Small intestine (tissue), 7 donors: Measurements from ENCODE around the gene DPH1. TPM values are rescaled to one million over a fixed set of nuclear protein-coding genes. Genes with fewer than 3 reads are reported as not detected.

Experiments used
- DNase-seq, 2 donors: peaks; one replicate each; pipeline versions ENCODE4 v3.0.0 to v3.0.0-alpha.2; 2013
- FAIRE-seq: peaks from 2 replicates; lab custom pipeline; 2012; peaks lifted over from hg19 to GRCh38; lab: Jason Lieb, UNC
- H3K27ac ChIP-seq, 3 donors: one replicate each; pipeline ENCODE4 v1.5.1; 2013; ENCODE audit warnings: low read length in 2 of 3, mild to moderate bottlenecking in 2 of 3, control low read depth in 1 of 3, inconsistent platforms in 1 of 3, low read depth in 1 of 3, moderate library complexity in 1 of 3
- H3K27me3 ChIP-seq, 3 donors: one replicate each; pipeline ENCODE4 v1.6.1; 2013; ENCODE audit warnings: low read length in 3 of 3, inconsistent platforms in 1 of 3; ENCODE audit not compliant: control insufficient read depth in 3 of 3, insufficient read depth in 3 of 3
- H3K36me3 ChIP-seq, 3 donors: one replicate each; pipeline ENCODE4 v1.6.1; 2013; ENCODE audit warnings: low read length in 3 of 3, inconsistent platforms in 1 of 3, low read depth in 1 of 3, mild to moderate bottlenecking in 1 of 3, moderate library complexity in 1 of 3; ENCODE audit not compliant: control insufficient read depth in 3 of 3, insufficient read depth in 2 of 3
- H3K4me1 ChIP-seq, 3 donors: one replicate each; pipeline ENCODE4 v1.6.1; 2013; ENCODE audit warnings: low read length in 2 of 3, inconsistent platforms in 1 of 3, low read depth in 1 of 3, mild to moderate bottlenecking in 1 of 3, moderate library complexity in 1 of 3; ENCODE audit not compliant: control insufficient read depth in 3 of 3, insufficient read depth in 2 of 3
- H3K4me3 ChIP-seq, 3 donors: one replicate each; pipeline ENCODE4 v1.5.1; 2013; ENCODE audit warnings: low read length in 3 of 3, control low read depth in 1 of 3, inconsistent platforms in 1 of 3, low read depth in 1 of 3, mild to moderate bottlenecking in 1 of 3, moderate library complexity in 1 of 3
- H3K9me3 ChIP-seq, 2 donors: one replicate each; pipeline ENCODE4 v1.6.1; 2013; ENCODE audit warnings: low read depth in 1 of 2, low read length in 1 of 2; ENCODE audit not compliant: control insufficient read depth in 2 of 2, insufficient read depth in 1 of 2
- WGBS, 3 donors: extraction: QIAGEN DNeasy Blood & Tissue Kit; methylation state at CpG; one replicate each; pipeline ENCODE4 v1.1.7; 2013; 5-methylcytosine and 5-hydroxymethylcytosine counted together
- polyA plus RNA-seq, 4 donors: library from polyadenylated mRNA; stranded (reverse) in 3 of 4; unstranded in 1 of 4; fragments of 200-250 nt in 3 of 4; fragments of 120-200 nt in 1 of 4; gene quantifications; one replicate each; pipeline versions ENCODE4 v1.2.1 to v1.2.3, GENCODE V29; 2013
- donor health status: healthy with polysubstance abuse.
- donor health status: control.
- donor health status: control.
- donor health status: Bipolar disorder and iron deficiency.
- donor health status: healthy.

The DPH1 gene
- polyA plus RNA-seq, 4 donors = 11.6 to 40.2 (median 15.8) TPM

GRCh38 chr17:2084766-2085647 lies 55.1 kb downstream of the DPH1 start:
- FAIRE-seq (no peak), DNase-seq (peak; percentile 84 to 87)
- no peaks in the 10 kb centered on the region for H3K9me3 ChIP-seq
- H3K27ac ChIP-seq = peak overlapping the region; percentile 89 to 97 (median 95)
- H3K4me1 ChIP-seq = peaks cover 27 to 85% (median 33%) of the 10 kb centered on the region in 3 donors
- no peak overlapping the region for H3K4me3 ChIP-seq
- H3K27me3 ChIP-seq = no peaks in the 10 kb centered on the region
- peaks cover 0 to 62% (median 0%) of the 10 kb centered on the region in 3 donors for H3K36me3 ChIP-seq
- 39 to 52% (median 49%) methylated on average over 13 of the region's 13 CpGs for WGBS, 3 donors

GRCh38 chr17:2085648-2085949 lies 55.6 kb downstream of the DPH1 start:
- H3K4me3 ChIP-seq = no peak overlapping the region
- DNase-seq (no peak), FAIRE-seq (no peak)
- H3K4me1 ChIP-seq = peaks cover 27 to 87% (median 33%) of the 10 kb centered on the region in 3 donors
- no peaks in the 10 kb centered on the region for H3K9me3 ChIP-seq
- 47 to 74% (median 72%) methylated on average over 5 of the region's 5 CpGs for WGBS, 3 donors
- peaks cover 0 to 60% (median 0%) of the 10 kb centered on the region in 3 donors for H3K36me3 ChIP-seq
- H3K27ac ChIP-seq = peak overlapping the region; percentile 89 to 97 (median 95)
- H3K27me3 ChIP-seq = no peaks in the 10 kb centered on the region

- 63 to 81% (median 64%) methylated on average over 3 of the region's 3 CpGs for WGBS, 3 donors
- H3K9me3 ChIP-seq = no peaks in the 10 kb centered on the region
- peaks cover 24 to 85% (median 33%) of the 10 kb centered on the region in 3 donors for H3K4me1 ChIP-seq
- peak overlapping the region; percentile 89 to 97 (median 95) for H3K27ac ChIP-seq
- DNase-seq = no peak
- H3K36me3 ChIP-seq = peaks cover 0 to 53% (median 0%) of the 10 kb centered on the region in 3 donors
- FAIRE-seq = no peak
- no peak overlapping the region for H3K4me3 ChIP-seq
- H3K27me3 ChIP-seq = no peaks in the 10 kb centered on the region
Observed at GRCh38 chr17:2086306-2086705, 56.4 kb downstream of the DPH1 start.

- no peak for DNase-seq
- 53 to 86% (median 65%) methylated on average over 10 of the region's 10 CpGs for WGBS, 3 donors
Observed at GRCh38 chr17:2087597-2088211, 57.8 kb downstream of the DPH1 start.

GRCh38 chr17:2089021-2089422 lies 59.1 kb downstream of the DPH1 start:
- Histone ChIP-seq H3K36me3 (peaks cover 0 to 50% (median 0%) of the 10 kb centered on the region in 3 donors), H3K9me3 (no peaks in the 10 kb centered on the region), H3K27me3 (no peaks in the 10 kb centered on the region), H3K27ac (peak overlapping the region; percentile 87 to 95 (median 92)), H3K4me1 (peaks cover 14 to 60% (median 25%) of the 10 kb centered on the region in 3 donors), H3K4me3 (peak overlapping the region in 2 of 3 donors; percentile 30 to 36)
- FAIRE-seq = no peak
- WGBS, 3 donors = 5 to 16% (median 11%) methylated on average over 8 of the region's 8 CpGs
- DNase-seq = peak in 1 of 2 donors; percentile 49

More at GRCh38 chr17:2087597-2088211, 57.8 kb downstream of the DPH1 start:
- no peaks in the 10 kb centered on the region for H3K9me3 ChIP-seq
- H3K27ac ChIP-seq = peak overlapping the region; percentile 34 to 95 (median 87)
- H3K4me1 ChIP-seq = peaks cover 18 to 73% (median 30%) of the 10 kb centered on the region in 3 donors
- no peaks in the 10 kb centered on the region for H3K27me3 ChIP-seq
- H3K36me3 ChIP-seq = peaks cover 0 to 46% (median 0%) of the 10 kb centered on the region in 3 donors
- no peak overlapping the region for H3K4me3 ChIP-seq
- no peak for FAIRE-seq

- 58 to 75% (median 66%) methylated on average over 9 of the region's 9 CpGs for WGBS, 3 donors
- Histone ChIP-seq H3K27ac (peak overlapping the region; percentile 87 to 95 (median 92)), H3K9me3 (no peaks in the 10 kb centered on the region), H3K4me3 (peak overlapping the region in 1 of 3 donors; percentile 36), H3K36me3 (peaks cover 0 to 51% (median 0%) of the 10 kb centered on the region in 3 donors), H3K4me1 (peaks cover 14 to 54% (median 24%) of the 10 kb centered on the region in 3 donors), H3K27me3 (no peaks in the 10 kb centered on the region)
- no peak for FAIRE-seq
- DNase-seq = no peak
Observed at GRCh38 chr17:2090210-2090641, 60.3 kb downstream of the DPH1 start.

- peak overlapping the region; percentile 45 to 95 (median 87) for H3K27ac ChIP-seq
- DNase-seq (peak in 1 of 2 donors; percentile 50), FAIRE-seq (no peak)
- peaks cover 0 to 47% (median 0%) of the 10 kb centered on the region in 3 donors for H3K36me3 ChIP-seq
- no peaks in the 10 kb centered on the region for H3K27me3 ChIP-seq
- H3K4me3 ChIP-seq = no peak overlapping the region
- peaks cover 9 to 51% (median 17%) of the 10 kb centered on the region in 3 donors for H3K4me1 ChIP-seq
- no peaks in the 10 kb centered on the region for H3K9me3 ChIP-seq
- 51 to 76% (median 66%) methylated on average over 2 of the region's 2 CpGs for WGBS, 3 donors
Observed at GRCh38 chr17:2090804-2091534, 61.0 kb downstream of the DPH1 start.

- no peaks in the 10 kb centered on the region for H3K9me3 ChIP-seq
- H3K27ac ChIP-seq = peak overlapping the region; percentile 3 to 43 (median 36)
- H3K27me3 ChIP-seq = no peaks in the 10 kb centered on the region
- H3K4me1 ChIP-seq = peaks cover 9 to 38% (median 12%) of the 10 kb centered on the region in 3 donors
- H3K4me3 ChIP-seq = no peak overlapping the region
- WGBS, 3 donors = 85 to 92% (median 87%) methylated on average over 4 of the region's 4 CpGs
- FAIRE-seq (no peak), DNase-seq (no peak)
- H3K36me3 ChIP-seq = peaks cover 0 to 34% (median 0%) of the 10 kb centered on the region in 3 donors
Observed at GRCh38 chr17:2092253-2092652, 62.3 kb downstream of the DPH1 start.
